BLaER1 treated with 17β-estradiol and CSF1 and Interleukin-3, amounts not matched to agents 10 nM and 100 nM (cell line): ENCODE results near the gene CRISPLD2.

Experiments
- H3K27ac ChIP-seq, 11 experiments: shearing (Covaris generic); formaldehyde crosslinking; 2 replicates each; pipeline ENCODE4 v1.8.1; 2022
- H3K27me3 ChIP-seq, 11 experiments: shearing (Covaris generic); formaldehyde crosslinking; 2 replicates each; pipeline ENCODE4 v1.8.1; 2022
- H3K36me3 ChIP-seq, 11 experiments: shearing (Covaris generic); formaldehyde crosslinking; 2 replicates each; pipeline ENCODE4 v1.8.1; 2022
- H3K4me1 ChIP-seq, 10 experiments: shearing (Covaris generic); formaldehyde crosslinking; 2 replicates each; pipeline ENCODE4 v1.8.1; 2022
- H3K4me2 ChIP-seq, 11 experiments: shearing (Covaris generic); formaldehyde crosslinking; 2 replicates each; pipeline ENCODE4 v1.8.1; 2022
- H3K4me3 ChIP-seq, 10 experiments: shearing (Covaris generic); formaldehyde crosslinking; 2 replicates each; pipeline ENCODE4 v1.8.1; 2022
- H3K9ac ChIP-seq, 11 experiments: shearing (Covaris generic); formaldehyde crosslinking; 2 replicates each; pipeline ENCODE4 v1.8.1; 2022
- H3K9me3 ChIP-seq, 11 experiments: shearing (Covaris generic); formaldehyde crosslinking; replicated peaks in 1 of 11; 2 replicates each; pipeline ENCODE4 v1.8.1; 2022
- H4K20me1 ChIP-seq, 11 experiments: shearing (Covaris generic); formaldehyde crosslinking; 2 replicates each; pipeline ENCODE4 v1.8.1; 2022
- Cebpa-rat ChIP-seq, 11 experiments: shearing (Covaris generic); IDR thresholded peaks; 2 replicates each; pipeline ENCODE4 v1.8.1; 2022

The CRISPLD2 gene

DNA sequence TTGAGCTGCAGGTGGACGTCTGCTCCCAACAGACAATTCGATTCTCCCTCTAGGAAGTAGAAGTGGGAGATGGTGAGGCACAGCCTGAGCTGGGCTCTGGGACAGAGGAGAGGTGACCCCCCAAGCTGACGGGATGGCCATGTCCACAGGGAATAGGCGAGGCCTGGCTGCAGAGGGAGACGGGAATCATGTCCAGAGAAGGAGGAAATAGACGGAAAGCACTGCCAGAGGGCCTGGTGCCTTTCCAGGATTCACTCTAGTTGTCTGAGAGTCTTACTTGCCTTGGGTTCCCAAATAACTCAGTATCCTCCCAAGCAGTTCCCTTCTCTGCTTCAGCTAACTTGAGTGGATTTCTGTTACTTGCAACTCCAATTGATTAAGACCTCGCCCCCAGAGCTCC is 4.3 kb upstream of the CRISPLD2 start:
- TF ChIP-seq Cebpa-rat (IDR thresholded peaks at IDR 0.05), result no peak
- Histone ChIP-seq H3K4me2 (peak overlapping the region in 8 of 11 experiments; percentile 2 to 95 (median 38); a peak in 10 of 22 replicates), H3K27ac (no peak overlapping the region), H3K27me3 (peaks cover 0 to 6% (median under 1%) of the 10 kb centered on the region in 11 experiments; a peak in 10 of 22 replicates), H3K4me3 (no peak overlapping the region), H3K4me1 (peaks cover 18 to 86% (median 66%) of the 10 kb centered on the region in 10 experiments), H3K9ac (no peak overlapping the region), H3K36me3 (no peaks in the 10 kb centered on the region), H4K20me1 (peaks cover 0 to 6% (median 5%) of the 10 kb centered on the region in 11 experiments; a peak in 14 of 22 replicates), H3K9me3 (peaks cover 0 to 7% (median 0%) of the 10 kb centered on the region in 11 experiments; a peak in 5 of 22 replicates)

DNA sequence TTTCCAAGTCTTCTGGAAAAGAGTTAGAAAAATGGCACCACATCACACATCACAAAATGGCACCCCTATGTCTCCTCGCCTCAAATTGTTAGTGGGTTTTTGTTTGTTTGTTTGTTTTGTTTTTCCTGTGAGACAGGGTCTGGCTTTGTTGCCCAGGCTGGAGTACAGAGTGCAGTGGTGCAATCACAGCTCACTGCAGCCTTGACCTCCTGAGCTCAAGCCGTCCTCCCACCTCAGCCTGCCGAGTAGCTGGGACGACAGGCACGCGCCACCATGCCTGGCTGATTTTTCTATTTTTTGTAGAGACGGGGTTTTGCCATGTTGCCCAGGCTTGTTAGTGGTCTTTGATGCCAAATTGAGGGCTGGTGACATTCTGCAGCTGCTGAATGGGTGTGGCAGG is 3.8 kb upstream of the CRISPLD2 start:
- Histone ChIP-seq H3K4me2 (peak overlapping the region in 8 of 11 experiments; percentile 4 to 95 (median 25); a peak in 9 of 22 replicates), H3K4me3 (no peak overlapping the region), H3K27ac (no peak overlapping the region), H3K9ac (no peak overlapping the region), H3K9me3 (peaks cover 0 to 7% (median 0%) of the 10 kb centered on the region in 11 experiments; a peak in 5 of 22 replicates), H4K20me1 (peaks cover 0 to 12% (median 11%) of the 10 kb centered on the region in 11 experiments; a peak in 15 of 22 replicates), H3K27me3 (peaks cover 0 to 11% (median 6%) of the 10 kb centered on the region in 11 experiments; a peak in 11 of 22 replicates), H3K4me1 (peaks cover 18 to 86% (median 66%) of the 10 kb centered on the region in 10 experiments), H3K36me3 (no peaks in the 10 kb centered on the region)
- TF ChIP-seq Cebpa-rat (IDR thresholded peaks at IDR 0.05), result no peak

DNA sequence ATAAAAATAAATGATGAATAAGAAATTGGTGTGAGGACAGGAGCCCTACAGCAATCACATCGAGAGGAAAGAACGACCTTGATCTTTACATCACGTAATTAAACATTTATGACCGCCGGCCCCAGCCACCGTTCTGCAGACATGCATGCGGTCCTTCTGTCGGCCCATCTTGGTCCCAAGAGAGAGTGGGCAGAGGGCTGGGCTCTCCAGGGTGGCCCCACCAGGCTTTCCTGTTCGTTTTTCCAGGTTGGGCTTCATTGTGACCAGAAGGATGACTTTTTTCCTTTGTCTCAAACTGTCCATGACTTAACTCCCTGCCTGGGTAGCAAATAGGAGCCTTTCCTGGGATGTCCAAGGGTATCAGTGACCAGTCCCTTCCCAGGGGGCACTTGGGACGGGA is 3.3 kb upstream of the CRISPLD2 start:
- TF ChIP-seq Cebpa-rat (IDR thresholded peaks at IDR 0.05), result no peak
- Histone ChIP-seq H3K4me3 (no peak overlapping the region), H4K20me1 (peaks cover 0 to 16% (median 15%) of the 10 kb centered on the region in 11 experiments; a peak in 15 of 22 replicates), H3K9me3 (peaks cover 0 to 7% (median 0%) of the 10 kb centered on the region in 11 experiments; a peak in 5 of 22 replicates), H3K9ac (no peak overlapping the region), H3K4me1 (peaks cover 18 to 86% (median 65%) of the 10 kb centered on the region in 10 experiments), H3K27me3 (peaks cover 0 to 16% (median 8%) of the 10 kb centered on the region in 11 experiments; a peak in 11 of 22 replicates), H3K36me3 (no peaks in the 10 kb centered on the region), H3K27ac (no peak overlapping the region; a peak in 1 of 22 replicates), H3K4me2 (peak overlapping the region in 8 of 11 experiments; percentile 4 to 95 (median 25); a peak in 9 of 22 replicates)

DNA sequence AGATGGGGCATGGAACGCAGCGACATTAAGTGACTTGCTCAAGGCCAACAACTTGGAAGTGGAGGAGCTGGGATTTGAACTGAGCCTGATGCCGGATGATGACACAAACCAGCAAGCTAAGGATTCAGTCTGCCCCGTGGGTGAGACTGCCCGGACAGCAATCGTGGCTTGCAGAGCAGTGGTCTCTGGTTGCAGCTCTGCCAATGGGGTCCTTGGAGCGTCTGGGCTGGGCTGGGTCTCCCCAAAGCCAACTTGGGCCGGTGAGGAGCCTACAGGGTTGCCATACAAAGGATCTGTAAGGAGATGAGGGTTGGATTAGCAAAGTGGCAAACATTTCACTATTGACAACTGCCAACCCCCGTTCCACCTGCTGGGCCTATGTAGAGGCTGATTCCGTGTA is 2.6 kb upstream of the CRISPLD2 start:
- peaks cover 0 to 16% (median 8%) of the 10 kb centered on the region in 11 experiments; a peak in 11 of 22 replicates for H3K27me3 ChIP-seq
- TF ChIP-seq Cebpa-rat (IDR thresholded peaks at IDR 0.05), result no peak
- H3K27ac ChIP-seq, result no peak overlapping the region
- H3K36me3 ChIP-seq, result no peaks in the 10 kb centered on the region
- peaks cover 0 to 7% (median 0%) of the 10 kb centered on the region in 11 experiments; a peak in 4 of 22 replicates for H3K9me3 ChIP-seq
- H3K4me1 ChIP-seq, result peaks cover 23 to 86% (median 64%) of the 10 kb centered on the region in 10 experiments
- no peak overlapping the region for H3K9ac ChIP-seq
- no peak overlapping the region for H3K4me3 ChIP-seq
- peaks cover 0 to 23% (median 19%) of the 10 kb centered on the region in 11 experiments; a peak in 15 of 22 replicates for H4K20me1 ChIP-seq
- H3K4me2 ChIP-seq, result peak overlapping the region in 4 of 11 experiments; percentile 4 to 95 (median 41); a peak in 3 of 22 replicates

DNA sequence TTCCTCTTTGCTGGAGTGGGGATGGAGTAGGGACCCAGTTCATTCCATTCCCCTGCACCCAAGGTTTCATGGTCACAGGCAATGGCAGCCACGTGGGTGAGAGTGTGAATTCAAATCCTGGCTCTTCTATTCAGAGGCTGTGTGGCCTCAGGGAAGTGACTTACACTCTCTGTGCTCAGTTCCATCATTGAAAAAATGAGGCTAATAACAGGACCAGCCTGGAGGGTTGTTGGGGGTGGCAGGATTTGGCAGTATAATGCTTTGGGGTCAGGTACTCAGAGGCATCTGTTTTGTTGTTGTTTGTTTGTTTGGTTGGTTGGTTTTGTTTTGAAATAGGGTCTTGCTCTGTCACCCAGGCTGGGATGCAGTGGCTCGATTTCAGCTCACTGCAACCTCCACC is 2.2 kb upstream of the CRISPLD2 start:
- peaks cover 0 to 16% (median 8%) of the 10 kb centered on the region in 11 experiments; a peak in 11 of 22 replicates for H3K27me3 ChIP-seq
- H3K9ac ChIP-seq, result no peak overlapping the region
- peaks cover 0 to 7% (median 0%) of the 10 kb centered on the region in 11 experiments; a peak in 4 of 22 replicates for H3K9me3 ChIP-seq
- peaks cover 27 to 86% (median 64%) of the 10 kb centered on the region in 10 experiments for H3K4me1 ChIP-seq
- peak overlapping the region in 2 of 11 experiments; percentile 20 to 95; a peak in 2 of 22 replicates for H3K4me2 ChIP-seq
- H4K20me1 ChIP-seq, result peaks cover 0 to 26% (median 19%) of the 10 kb centered on the region in 11 experiments; a peak in 15 of 22 replicates
- no peak for TF ChIP-seq Cebpa-rat (IDR thresholded peaks at IDR 0.05)
- no peak overlapping the region for H3K27ac ChIP-seq
- no peaks in the 10 kb centered on the region for H3K36me3 ChIP-seq
- no peak overlapping the region for H3K4me3 ChIP-seq

DNA sequence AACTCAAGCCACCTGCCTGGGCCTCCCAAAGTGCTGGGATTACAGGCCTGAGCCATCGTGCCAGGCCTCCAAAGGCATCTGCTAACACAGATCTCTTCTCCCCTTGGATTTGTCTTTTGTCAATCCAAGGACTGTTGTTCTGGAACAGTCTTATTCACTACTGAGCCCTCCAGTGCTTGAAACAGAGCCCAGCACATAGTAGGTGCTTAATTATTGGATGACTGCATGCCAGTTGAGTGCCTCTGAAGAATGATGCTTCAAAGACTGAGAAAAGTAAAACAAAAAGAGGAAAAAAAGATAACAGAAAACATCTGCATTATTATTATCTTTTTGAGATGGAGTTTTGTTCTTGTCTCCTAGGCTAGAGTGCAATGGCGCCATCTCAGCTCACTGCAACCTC is 1.7 kb upstream of the CRISPLD2 start:
- Histone ChIP-seq H3K27me3 (peaks cover 0 to 16% (median 8%) of the 10 kb centered on the region in 11 experiments; a peak in 11 of 22 replicates), H3K4me3 (no peak overlapping the region)

DNA sequence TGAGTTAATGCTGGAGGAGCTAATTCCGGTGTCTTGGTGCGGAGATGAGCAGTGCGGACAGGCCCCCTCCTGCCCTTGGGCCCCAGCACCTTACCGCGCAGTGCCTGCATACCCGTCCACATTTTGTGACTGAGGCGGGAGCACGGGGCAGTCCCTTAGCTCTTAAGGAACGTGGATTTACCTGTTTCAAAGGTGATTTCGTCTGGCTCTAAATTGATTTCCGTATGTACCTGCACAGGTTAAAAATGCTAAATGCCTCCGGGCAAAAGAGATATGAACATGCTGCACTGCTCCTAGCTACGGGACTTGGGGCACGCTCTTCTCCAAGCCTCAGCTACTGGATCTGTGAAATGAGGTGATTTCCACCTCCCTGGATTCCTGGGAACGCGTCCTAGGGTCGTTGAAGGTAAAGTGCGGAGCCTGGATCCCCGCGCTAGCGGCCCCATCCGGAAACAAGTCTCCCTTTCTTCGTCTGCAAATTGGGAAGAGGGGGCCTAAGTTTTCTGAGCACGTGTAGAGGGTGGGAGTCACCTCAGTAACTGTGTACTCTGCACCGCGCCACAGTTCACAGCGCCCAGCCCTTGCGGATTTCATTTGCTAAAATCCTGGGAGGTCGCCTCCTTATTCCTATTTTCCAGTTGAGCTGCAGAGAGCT is 669 bp upstream of the CRISPLD2 start:
- peaks cover 0 to 16% (median 8%) of the 10 kb centered on the region in 11 experiments; a peak in 11 of 22 replicates for H3K27me3 ChIP-seq
- H4K20me1 ChIP-seq, result peaks cover 0 to 28% (median 19%) of the 10 kb centered on the region in 11 experiments; a peak in 15 of 22 replicates
- H3K4me1 ChIP-seq, result peaks cover 24 to 85% (median 58%) of the 10 kb centered on the region in 10 experiments
- peaks cover 0 to 10% (median 0%) of the 10 kb centered on the region in 11 experiments; a peak in 3 of 22 replicates for H3K36me3 ChIP-seq
- no peak overlapping the region; a peak in 1 of 22 replicates for H3K9ac ChIP-seq
- peak overlapping the region in 7 of 10 experiments; percentile 47 to 73 (median 66); a peak in 12 of 20 replicates for H3K4me3 ChIP-seq
- peak overlapping the region; percentile 81 to 99 (median 96) for H3K4me2 ChIP-seq
- no peak for TF ChIP-seq Cebpa-rat (IDR thresholded peaks at IDR 0.05)
- H3K27ac ChIP-seq, result no peak overlapping the region
- H3K9me3 ChIP-seq, result peaks cover 0 to 7% (median 0%) of the 10 kb centered on the region in 11 experiments; a peak in 2 of 22 replicates

More for the DNA sequence above, 1.7 kb upstream of the CRISPLD2 start:
- TF ChIP-seq Cebpa-rat (IDR thresholded peaks at IDR 0.05), result no peak
- Histone ChIP-seq H3K36me3 (peaks cover 0 to 4% (median 0%) of the 10 kb centered on the region in 11 experiments; a peak in 2 of 22 replicates), H4K20me1 (peaks cover 0 to 28% (median 19%) of the 10 kb centered on the region in 11 experiments; a peak in 15 of 22 replicates), H3K27ac (no peak overlapping the region), H3K9ac (no peak overlapping the region), H3K4me2 (no peak overlapping the region; a peak in 1 of 22 replicates), H3K4me1 (peaks cover 32 to 85% (median 62%) of the 10 kb centered on the region in 10 experiments), H3K9me3 (peaks cover 0 to 9% (median 0%) of the 10 kb centered on the region in 11 experiments; a peak in 6 of 22 replicates)

DNA sequence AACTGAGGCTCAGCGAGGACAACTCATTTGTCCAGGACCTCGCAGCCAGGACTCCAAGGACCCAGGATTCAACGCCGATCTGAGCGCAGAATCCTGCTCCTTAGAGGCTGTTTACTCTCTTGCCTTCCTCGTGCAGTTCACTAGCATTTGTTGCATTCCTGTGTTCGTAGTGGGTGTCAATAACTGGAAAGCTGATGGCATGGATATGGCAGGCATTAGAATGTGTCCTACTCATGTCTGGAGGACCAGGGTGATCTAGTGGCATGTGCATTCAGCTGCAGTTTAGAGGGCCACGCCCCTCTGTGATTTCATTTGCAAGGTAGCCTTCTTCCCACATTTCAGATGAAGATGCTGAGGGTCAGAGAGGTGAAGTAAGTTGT is 510 bp downstream of the CRISPLD2 start:
- Histone ChIP-seq H3K9me3 (peaks cover 0 to 7% (median 0%) of the 10 kb centered on the region in 11 experiments; a peak in 2 of 22 replicates), H3K27ac (no peak overlapping the region), H3K36me3 (peaks cover 0 to 10% (median 0%) of the 10 kb centered on the region in 11 experiments; a peak in 4 of 22 replicates), H4K20me1 (peaks cover 0 to 28% (median 19%) of the 10 kb centered on the region in 11 experiments; a peak in 15 of 22 replicates), H3K4me2 (peak overlapping the region; percentile 81 to 99 (median 96)), H3K4me3 (peak overlapping the region; percentile 33 to 73 (median 62); a peak in 19 of 20 replicates), H3K4me1 (peaks cover 24 to 85% (median 56%) of the 10 kb centered on the region in 10 experiments), H3K27me3 (peaks cover 0 to 16% (median 8%) of the 10 kb centered on the region in 11 experiments; a peak in 11 of 22 replicates), H3K9ac (peak overlapping the region in 9 of 11 experiments; percentile 44 to 73 (median 61); a peak in 17 of 22 replicates)
- TF ChIP-seq Cebpa-rat (IDR thresholded peaks at IDR 0.05), result no peak
